Thymus (tissue), 11 donors: ENCODE results near the gene CELF2. TPM values are rescaled to one million over a fixed set of nuclear protein-coding genes. Genes with fewer than 3 reads are reported as not detected.
A peak's percentile ranks its signal among the peaks of the same experiment; 100 is the strongest.

ENCODE experiments used
- DNase-seq, 9 donors: peaks; one replicate each; pipeline ENCODE4 v3.0.0-alpha.2; 2013; ENCODE audit warnings: low spot score in 9 of 9, low read depth in 6 of 9, missing footprints in 1 of 9
- H3K27ac ChIP-seq, 2 donors: one replicate each; pipeline ENCODE4 v1.5.1; 2013; ENCODE audit warnings: control low read depth in 1 of 2, low read depth in 1 of 2, low read length in 1 of 2, mild to moderate bottlenecking in 1 of 2, moderate library complexity in 1 of 2
- H3K27me3 ChIP-seq, 2 donors: one replicate each; pipeline ENCODE4 v1.5.1; 2013; ENCODE audit warnings: low read length in 1 of 2; ENCODE audit not compliant: control insufficient read depth in 2 of 2, insufficient read depth in 1 of 2
- H3K36me3 ChIP-seq, 2 donors: one replicate each; pipeline ENCODE4 v1.5.1; 2013; ENCODE audit warnings: low read length in 1 of 2, mild to moderate bottlenecking in 1 of 2, moderate library complexity in 1 of 2; ENCODE audit not compliant: control insufficient read depth in 2 of 2, insufficient read depth in 2 of 2
- H3K4me1 ChIP-seq, 2 donors: one replicate each; pipeline ENCODE4 v1.5.1; 2013; ENCODE audit warnings: low read length in 2 of 2; ENCODE audit not compliant: control insufficient read depth in 2 of 2, insufficient read depth in 2 of 2
- H3K4me3 ChIP-seq, 2 donors: one replicate each; pipeline ENCODE4 v1.5.1; 2013; ENCODE audit warnings: low read length in 2 of 2, control low read depth in 1 of 2, mild to moderate bottlenecking in 1 of 2
- H3K9me3 ChIP-seq, 2 donors: one replicate each; pipeline ENCODE4 v1.5.1; 2013; ENCODE audit warnings: low read length in 1 of 2, mild to moderate bottlenecking in 1 of 2; ENCODE audit not compliant: control insufficient read depth in 2 of 2, insufficient read depth in 1 of 2
- WGBS: extraction: QIAGEN DNeasy Blood & Tissue Kit; methylation state at CpG from one replicate; pipeline ENCODE4 v1.1.7; 2013; 5-methylcytosine and 5-hydroxymethylcytosine counted together
- polyA plus RNA-seq: library from polyadenylated mRNA; stranded (reverse); fragments of 200-250 nt; gene quantifications from one replicate; pipeline ENCODE4 v1.2.3, GENCODE V29; 2013
- total RNA-seq: library from RNA; stranded (reverse); fragments of 120-200 nt; gene quantifications from one replicate; pipeline ENCODE4 v1.2.4, GENCODE V29; 2013
- donor health status: healthy.

CELF2 gene
- total and polyA plus RNA-seq, 2 donors: 42.4 to 48.1 TPM

DNA sequence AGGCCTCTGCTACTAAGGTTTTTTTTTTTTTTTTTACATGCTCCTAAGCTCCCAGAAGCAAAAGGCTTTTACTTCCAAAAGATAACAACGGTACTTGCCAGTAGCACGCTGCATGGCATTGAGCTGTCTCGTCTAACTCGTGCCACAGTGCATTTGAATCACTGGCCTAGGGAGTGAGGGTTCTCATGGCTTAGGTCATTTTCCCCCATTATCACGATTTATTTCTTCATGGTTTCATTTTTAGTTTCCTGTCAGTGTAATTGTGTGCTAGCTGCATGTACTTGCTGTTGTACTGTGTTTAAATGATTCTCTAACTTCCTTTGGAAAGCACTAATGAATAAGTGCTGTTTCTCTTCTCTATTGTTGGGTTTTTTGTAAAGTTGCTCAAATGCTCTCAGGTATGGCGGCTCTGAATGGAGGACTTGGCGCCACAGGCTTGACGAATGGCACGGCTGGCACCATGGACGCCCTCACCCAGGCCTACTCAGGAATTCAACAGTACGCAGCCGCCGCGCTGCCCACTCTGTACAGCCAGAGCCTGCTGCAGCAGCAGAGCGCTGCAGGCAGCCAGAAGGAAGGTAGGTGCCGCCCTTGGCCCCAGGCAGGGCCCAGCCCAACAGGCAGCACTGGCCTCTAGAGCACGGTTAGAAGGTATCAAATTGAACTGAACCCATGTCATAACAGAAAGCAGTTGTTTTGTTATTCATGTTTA lies 303.3 kb downstream of the CELF2 start:
- H3K4me1 ChIP-seq: peaks cover 15 to 28% of the 10 kb centered on the region in 2 donors
- no peaks in the 10 kb centered on the region for H3K27me3 ChIP-seq
- DNase-seq: no peak
- H3K36me3 ChIP-seq: peaks cover 79 to 96% of the 10 kb centered on the region in 2 donors
- 97% methylated on average over 17 of the region's 17 CpGs for WGBS
- peaks cover 0 to 1% of the 10 kb centered on the region in 2 donors for H3K9me3 ChIP-seq
- H3K4me3 ChIP-seq: no peak overlapping the region
- peak overlapping the region in 1 of 2 donors; percentile 33 for H3K27ac ChIP-seq

DNA sequence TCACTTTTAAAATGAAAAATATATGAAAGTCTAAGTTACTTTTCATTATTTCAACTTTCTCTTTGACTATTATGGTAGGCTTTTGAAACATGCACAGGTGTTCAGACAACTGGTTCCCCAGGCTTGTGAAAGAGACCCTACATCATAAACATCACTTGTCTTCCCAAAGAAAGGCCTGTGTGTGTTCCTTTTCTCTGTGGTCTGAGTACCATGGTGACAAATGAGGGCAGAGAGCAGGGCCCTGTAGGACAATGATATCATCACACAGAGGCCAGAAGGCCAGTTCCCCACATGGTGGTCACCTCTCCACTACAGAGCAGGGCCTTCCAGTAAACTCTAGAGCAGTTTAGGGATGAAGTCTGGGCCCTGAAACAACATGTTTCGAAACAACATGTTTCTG lies 305.0 kb downstream of the CELF2 start:
- H3K27me3 ChIP-seq: no peaks in the 10 kb centered on the region
- WGBS: 94% methylated on average over 1 of the region's 1 CpG
- peak in 1 of 9 donors; percentile 55 for DNase-seq
- H3K36me3 ChIP-seq: peaks cover 84 to 96% of the 10 kb centered on the region in 2 donors
- peaks cover 0 to 1% of the 10 kb centered on the region in 2 donors for H3K9me3 ChIP-seq
- H3K27ac ChIP-seq: peak overlapping the region; percentile 9 to 70
- H3K4me1 ChIP-seq: peaks cover 15 to 30% of the 10 kb centered on the region in 2 donors
- no peak overlapping the region for H3K4me3 ChIP-seq

DNA sequence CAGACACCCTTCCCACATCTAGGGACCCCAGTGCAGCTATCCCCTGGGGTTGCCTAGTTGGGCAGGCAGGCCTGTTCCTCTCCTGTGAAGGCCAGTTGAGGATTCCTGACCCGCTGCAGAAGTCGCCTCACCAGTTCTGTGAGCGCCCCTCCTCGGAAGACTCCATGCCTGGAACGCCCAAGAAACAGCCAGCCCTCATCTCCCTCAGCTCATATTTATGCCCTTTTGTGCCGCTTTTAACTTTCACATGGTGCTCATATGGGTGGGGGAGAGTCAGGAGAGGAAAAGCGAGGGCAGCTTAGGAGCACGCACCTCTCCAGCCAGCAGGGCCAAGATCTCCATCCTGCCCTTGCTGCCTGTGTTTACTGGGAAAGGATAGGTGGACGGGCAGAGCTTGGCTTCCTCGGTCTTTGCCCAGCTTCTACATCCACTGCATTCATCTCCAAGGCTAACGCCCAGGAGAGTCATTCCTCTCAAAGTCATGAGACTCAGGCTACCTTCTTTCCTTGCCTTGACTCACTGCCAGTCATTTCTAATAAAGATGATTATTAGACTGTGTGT lies 307.2 kb downstream of the CELF2 start:
- 99% methylated on average over 11 of the region's 11 CpGs for WGBS
- H3K27ac ChIP-seq: no peak overlapping the region
- H3K27me3 ChIP-seq: no peaks in the 10 kb centered on the region
- no peak for DNase-seq
- no peak overlapping the region for H3K4me3 ChIP-seq
- peaks cover 13 to 45% of the 10 kb centered on the region in 2 donors for H3K4me1 ChIP-seq
- H3K36me3 ChIP-seq: peaks cover 77 to 92% of the 10 kb centered on the region in 2 donors
- H3K9me3 ChIP-seq: no peaks in the 10 kb centered on the region

DNA sequence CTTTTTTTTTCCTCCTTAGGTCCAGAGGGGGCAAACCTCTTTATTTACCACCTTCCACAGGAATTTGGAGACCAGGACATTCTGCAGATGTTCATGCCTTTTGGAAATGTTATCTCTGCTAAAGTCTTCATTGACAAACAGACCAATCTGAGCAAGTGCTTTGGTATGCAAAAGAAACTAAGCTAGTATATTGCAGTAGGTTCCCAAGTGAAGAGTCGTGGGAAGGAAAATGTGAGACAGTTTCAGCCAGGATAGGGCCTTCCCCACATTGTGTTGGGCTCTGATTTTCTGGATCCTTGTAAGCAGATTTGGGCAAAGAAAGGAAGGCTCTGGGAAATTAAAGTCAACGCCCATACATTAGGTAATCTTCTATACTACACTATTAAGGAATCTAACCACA lies 308.1 kb downstream of the CELF2 start:
- H3K4me3 ChIP-seq: no peak overlapping the region
- H3K27ac ChIP-seq: no peak overlapping the region
- no peaks in the 10 kb centered on the region for H3K27me3 ChIP-seq
- no peak for DNase-seq
- peaks cover 75 to 90% of the 10 kb centered on the region in 2 donors for H3K36me3 ChIP-seq
- peaks cover 13 to 45% of the 10 kb centered on the region in 2 donors for H3K4me1 ChIP-seq
- 97% methylated on average over 2 of the region's 2 CpGs for WGBS
- no peaks in the 10 kb centered on the region for H3K9me3 ChIP-seq

DNA sequence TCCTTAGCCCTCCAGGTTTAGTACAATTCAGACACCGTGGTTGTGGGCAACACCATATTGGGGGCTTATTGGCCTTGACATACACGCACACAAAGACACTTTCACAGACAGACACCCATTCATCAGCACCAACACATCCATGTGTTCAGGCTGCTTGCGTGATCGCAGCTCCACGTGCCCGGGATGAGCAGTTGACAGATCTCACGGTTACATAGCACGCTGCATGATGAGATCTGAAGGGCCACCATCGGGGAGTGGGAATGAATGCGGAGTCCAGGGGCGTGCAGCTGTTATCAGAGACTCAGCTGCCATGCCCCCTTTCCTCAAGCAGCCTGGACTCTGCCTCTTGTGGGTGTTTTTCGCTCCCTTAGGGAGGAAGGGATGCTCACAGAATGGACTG lies 308.6 kb downstream of the CELF2 start:
- Histone ChIP-seq H3K27ac (no peak overlapping the region), H3K9me3 (no peaks in the 10 kb centered on the region), H3K27me3 (no peaks in the 10 kb centered on the region), H3K4me3 (no peak overlapping the region), H3K36me3 (peaks cover 70 to 88% of the 10 kb centered on the region in 2 donors), H3K4me1 (peaks cover 11 to 41% of the 10 kb centered on the region in 2 donors)
- DNase-seq: no peak
- WGBS: 97% methylated on average over 12 of the region's 12 CpGs

DNA sequence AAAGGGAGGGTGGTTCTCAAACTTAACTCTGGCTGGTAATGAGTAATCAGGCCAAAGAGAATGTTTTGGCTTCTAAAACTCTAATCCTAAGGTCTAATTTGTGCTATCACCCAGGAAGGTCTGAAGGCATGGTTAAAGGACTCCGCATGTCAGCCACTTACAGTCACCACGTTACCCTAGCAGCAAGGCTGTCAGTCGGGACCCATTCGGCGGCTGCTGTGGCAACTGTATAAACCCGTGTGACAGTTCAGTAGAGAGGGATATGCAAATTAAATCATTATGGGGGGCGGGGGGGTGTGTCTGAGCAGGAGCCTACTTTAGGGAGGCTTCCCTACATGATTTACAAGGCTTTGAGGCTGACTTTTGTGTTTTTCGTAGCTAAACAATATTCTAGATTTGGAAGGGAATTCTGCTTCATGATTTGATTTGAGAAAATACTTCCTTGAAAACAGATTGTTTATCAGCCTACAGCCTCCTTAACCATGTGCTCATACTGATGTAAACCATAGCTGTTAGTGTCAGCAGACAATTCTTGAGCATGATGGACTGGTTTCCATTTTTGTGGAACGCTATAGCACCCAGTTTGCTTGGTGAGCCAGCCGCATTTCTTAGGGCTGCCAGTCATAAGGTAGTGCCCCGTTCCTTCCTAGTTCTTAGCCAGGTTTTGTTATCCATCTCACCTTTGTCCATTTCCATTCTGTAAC lies 309.4 kb downstream of the CELF2 start:
- H3K4me1 ChIP-seq: peaks cover 4 to 35% of the 10 kb centered on the region in 2 donors
- H3K36me3 ChIP-seq: peaks cover 66 to 85% of the 10 kb centered on the region in 2 donors
- no peaks in the 10 kb centered on the region for H3K9me3 ChIP-seq
- no peak overlapping the region for H3K4me3 ChIP-seq
- no peak overlapping the region for H3K27ac ChIP-seq
- no peak for DNase-seq
- 92% methylated on average over 11 of the region's 11 CpGs for WGBS
- no peaks in the 10 kb centered on the region for H3K27me3 ChIP-seq

DNA sequence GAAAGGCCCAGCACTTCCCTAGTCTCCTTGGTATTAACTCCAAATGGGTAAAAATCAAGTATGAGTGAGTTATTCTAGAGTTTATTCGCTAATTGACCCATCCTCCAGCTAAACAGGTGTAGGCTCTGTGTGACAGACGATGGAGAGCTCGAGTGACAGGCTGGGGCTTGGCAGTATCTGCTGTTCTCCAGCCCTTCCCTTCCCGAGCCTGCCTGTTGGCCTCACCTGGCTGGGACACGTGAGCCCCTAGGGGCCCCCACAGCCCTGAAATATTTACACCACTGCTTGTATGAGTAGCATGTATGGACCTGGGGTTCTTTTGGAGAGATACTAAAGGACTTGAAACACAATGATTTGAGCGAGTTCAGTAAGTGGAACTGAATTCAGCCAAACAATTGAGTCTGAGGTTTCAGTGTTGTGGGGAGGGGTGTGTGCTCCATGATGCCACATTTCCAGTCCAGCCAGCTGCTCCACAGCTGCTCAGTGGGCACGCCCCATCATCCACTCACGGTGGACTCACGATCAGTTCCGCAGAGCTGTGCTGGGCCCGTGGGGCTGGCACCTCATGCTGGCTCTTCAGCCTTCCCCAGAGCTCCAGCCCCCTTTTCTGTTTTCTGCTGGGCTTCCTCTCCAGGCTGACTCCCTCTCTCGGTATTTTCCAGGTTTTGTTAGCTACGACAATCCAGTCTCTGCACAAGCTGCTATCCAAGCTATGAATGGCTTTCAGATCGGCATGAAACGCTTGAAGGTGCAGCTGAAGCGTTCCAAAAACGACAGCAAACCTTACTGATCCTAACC lies 310.8 kb downstream of the CELF2 start:
- peaks cover 61 to 85% of the 10 kb centered on the region in 2 donors for H3K36me3 ChIP-seq
- peak overlapping the region; percentile 55 to 67 for H3K27ac ChIP-seq

DNA sequence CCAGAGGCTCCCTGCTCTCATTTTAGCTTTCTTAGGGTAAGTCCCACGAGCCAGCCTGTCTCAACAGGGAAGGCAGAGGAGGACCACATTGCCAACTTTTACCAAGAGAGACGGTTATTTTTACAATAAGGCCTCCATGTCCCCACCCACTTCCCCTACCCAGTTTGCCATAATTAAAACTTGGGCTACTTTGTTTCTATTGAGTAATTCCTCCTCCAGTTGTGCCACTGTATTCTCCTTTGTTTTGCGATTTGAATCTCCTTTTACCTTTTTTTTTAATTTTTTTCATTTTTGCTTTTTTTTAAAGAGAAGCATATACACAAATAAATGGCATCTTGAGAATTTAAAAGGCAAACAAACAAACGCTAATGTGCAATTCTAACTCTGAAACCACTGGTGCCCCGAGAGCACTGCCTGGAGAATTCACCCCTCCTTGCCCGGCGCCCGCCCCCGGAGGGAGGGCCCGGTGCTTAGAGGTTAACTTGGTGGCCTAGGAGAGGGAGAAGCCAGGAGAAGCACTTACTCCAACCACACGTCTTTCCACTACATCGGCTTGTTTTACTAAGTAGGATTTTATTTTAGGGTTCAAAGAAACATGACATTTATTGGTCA lies 311.5 kb downstream of the CELF2 start:
- Histone ChIP-seq H3K27ac (peak overlapping the region; percentile 55 to 67), H3K4me1 (peaks cover 11 to 37% of the 10 kb centered on the region in 2 donors), H3K27me3 (no peaks in the 10 kb centered on the region), H3K36me3 (peaks cover 55 to 80% of the 10 kb centered on the region in 2 donors), H3K9me3 (no peaks in the 10 kb centered on the region), H3K4me3 (no peak overlapping the region)
- WGBS: 88% methylated on average over 12 of the region's 12 CpGs
- no peak for DNase-seq

More for the DNA sequence above, 310.8 kb downstream of the CELF2 start:
- Histone ChIP-seq H3K4me3 (no peak overlapping the region), H3K9me3 (no peaks in the 10 kb centered on the region), H3K4me1 (peaks cover 13 to 38% of the 10 kb centered on the region in 2 donors), H3K27me3 (no peaks in the 10 kb centered on the region)
- WGBS: 86% methylated on average over 17 of the region's 17 CpGs
- DNase-seq: no peak
